GM23338 (cell line): Measurements from ENCODE around the gene RPL15.

Experiments used
- CREB1 ChIP-seq: fragments of 250-450 bp; sonication (Bioruptor Pico); IDR thresholded peaks from 2 replicates; pipeline ENCODE4 v1.5.0; 2020; ENCODE audit warnings: low read depth, mild to moderate bottlenecking, moderate library complexity
- EZH2 ChIP-seq: fragments of 200-600 bp; sonication (generic); IDR thresholded peaks from one replicate; pipeline ENCODE4 v1.8.0; 2017; ENCODE audit warnings: antibody characterized with exemption, mild to moderate bottlenecking, low read depth; ENCODE audit not compliant: unreplicated experiment
- EZH2phosphoT487 ChIP-seq: fragments of 200-600 bp; sonication (generic); IDR thresholded peaks from one replicate; pipeline ENCODE4 v1.8.1; 2018; ENCODE audit warnings: antibody characterized with exemption; ENCODE audit not compliant: unreplicated experiment
- JUNB ChIP-seq: IDR thresholded peaks from one replicate; pipeline ENCODE4 v1.6.1; 2016; ENCODE audit warnings: antibody characterized with exemption; ENCODE audit not compliant: unreplicated experiment
- NANOG ChIP-seq: IDR thresholded peaks from 2 replicates; pipeline ENCODE4 v1.6.1; 2016; ENCODE audit warnings: antibody characterized with exemption, borderline replicate concordance
- POLR2AphosphoS5 ChIP-seq: IDR thresholded peaks from 2 replicates; pipeline ENCODE4 v1.6.1; 2016; ENCODE audit warnings: antibody characterized with exemption, low read depth
- REST ChIP-seq: IDR thresholded peaks from one replicate; pipeline ENCODE4 v1.6.1; 2018; ENCODE audit warnings: antibody characterized with exemption; ENCODE audit not compliant: unreplicated experiment
- STAT1 ChIP-seq: IDR thresholded peaks from one replicate; pipeline ENCODE4 v1.6.1; 2016; ENCODE audit warnings: antibody characterized with exemption; ENCODE audit not compliant: unreplicated experiment
- ZNF114 ChIP-seq: fragments of 250-450 bp; sonication (Bioruptor Pico); IDR thresholded peaks from 2 replicates; pipeline ENCODE4 v1.5.0; 2020; ENCODE audit warnings: mild to moderate bottlenecking, moderate library complexity
- ZNF331 ChIP-seq: fragments of 250-450 bp; sonication (Bioruptor Pico); IDR thresholded peaks from 2 replicates; pipeline ENCODE4 v1.5.0; 2020; ENCODE audit warnings: low read depth, mild to moderate bottlenecking, moderate library complexity
- TF ChIP-seq, protein P1 (sequence below), 2 experiments: fragments of 200-600 bp in 1 of 2; sonication (generic) in 1 of 2; conservative IDR thresholded peaks; 2 replicates each; pipeline versions ENCODE4 v1.5.1 to v1.6.1; 2016 to 2017; ENCODE audit warnings: antibody characterized with exemption in 2 of 2, low read depth in 2 of 2, mild to moderate bottlenecking in 2 of 2, moderate library complexity in 1 of 2
- TF ChIP-seq, protein P2 (sequence below): IDR thresholded peaks from 2 replicates; pipeline ENCODE4 v1.6.1; 2016; ENCODE audit warnings: antibody characterized with exemption
- TF ChIP-seq, protein P3 (sequence below): fragments of 250-450 bp; sonication (Bioruptor Pico); IDR thresholded peaks from 2 replicates; pipeline ENCODE4 v1.5.0; 2020; ENCODE audit warnings: mild to moderate bottlenecking, moderate library complexity

GRCh38 chr3:23873941-23874340 lies 43.0 kb upstream of the RPL15 start:
- TF ChIP-seq POLR2AphosphoS5, result no peak
- TF ChIP-seq, protein P1, sequence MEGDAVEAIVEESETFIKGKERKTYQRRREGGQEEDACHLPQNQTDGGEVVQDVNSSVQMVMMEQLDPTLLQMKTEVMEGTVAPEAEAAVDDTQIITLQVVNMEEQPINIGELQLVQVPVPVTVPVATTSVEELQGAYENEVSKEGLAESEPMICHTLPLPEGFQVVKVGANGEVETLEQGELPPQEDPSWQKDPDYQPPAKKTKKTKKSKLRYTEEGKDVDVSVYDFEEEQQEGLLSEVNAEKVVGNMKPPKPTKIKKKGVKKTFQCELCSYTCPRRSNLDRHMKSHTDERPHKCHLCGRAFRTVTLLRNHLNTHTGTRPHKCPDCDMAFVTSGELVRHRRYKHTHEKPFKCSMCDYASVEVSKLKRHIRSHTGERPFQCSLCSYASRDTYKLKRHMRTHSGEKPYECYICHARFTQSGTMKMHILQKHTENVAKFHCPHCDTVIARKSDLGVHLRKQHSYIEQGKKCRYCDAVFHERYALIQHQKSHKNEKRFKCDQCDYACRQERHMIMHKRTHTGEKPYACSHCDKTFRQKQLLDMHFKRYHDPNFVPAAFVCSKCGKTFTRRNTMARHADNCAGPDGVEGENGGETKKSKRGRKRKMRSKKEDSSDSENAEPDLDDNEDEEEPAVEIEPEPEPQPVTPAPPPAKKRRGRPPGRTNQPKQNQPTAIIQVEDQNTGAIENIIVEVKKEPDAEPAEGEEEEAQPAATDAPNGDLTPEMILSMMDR (conservative IDR thresholded peaks at IDR 0.05; ENCODE audit: low read depth in 2 of 2), result no peak
- TF ChIP-seq EZH2, result no peak
- no peak for TF ChIP-seq REST
- TF ChIP-seq EZH2phosphoT487, result no peak
- TF ChIP-seq JUNB, result no peak
- TF ChIP-seq STAT1, result no peak
- no peak for TF ChIP-seq CREB1
- TF ChIP-seq ZNF331 (CRISPR knock-in tag), result no peak
- TF ChIP-seq, protein P2, sequence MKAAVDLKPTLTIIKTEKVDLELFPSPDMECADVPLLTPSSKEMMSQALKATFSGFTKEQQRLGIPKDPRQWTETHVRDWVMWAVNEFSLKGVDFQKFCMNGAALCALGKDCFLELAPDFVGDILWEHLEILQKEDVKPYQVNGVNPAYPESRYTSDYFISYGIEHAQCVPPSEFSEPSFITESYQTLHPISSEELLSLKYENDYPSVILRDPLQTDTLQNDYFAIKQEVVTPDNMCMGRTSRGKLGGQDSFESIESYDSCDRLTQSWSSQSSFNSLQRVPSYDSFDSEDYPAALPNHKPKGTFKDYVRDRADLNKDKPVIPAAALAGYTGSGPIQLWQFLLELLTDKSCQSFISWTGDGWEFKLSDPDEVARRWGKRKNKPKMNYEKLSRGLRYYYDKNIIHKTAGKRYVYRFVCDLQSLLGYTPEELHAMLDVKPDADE, result no peak
- no peak for TF ChIP-seq ZNF114
- TF ChIP-seq, protein P3, sequence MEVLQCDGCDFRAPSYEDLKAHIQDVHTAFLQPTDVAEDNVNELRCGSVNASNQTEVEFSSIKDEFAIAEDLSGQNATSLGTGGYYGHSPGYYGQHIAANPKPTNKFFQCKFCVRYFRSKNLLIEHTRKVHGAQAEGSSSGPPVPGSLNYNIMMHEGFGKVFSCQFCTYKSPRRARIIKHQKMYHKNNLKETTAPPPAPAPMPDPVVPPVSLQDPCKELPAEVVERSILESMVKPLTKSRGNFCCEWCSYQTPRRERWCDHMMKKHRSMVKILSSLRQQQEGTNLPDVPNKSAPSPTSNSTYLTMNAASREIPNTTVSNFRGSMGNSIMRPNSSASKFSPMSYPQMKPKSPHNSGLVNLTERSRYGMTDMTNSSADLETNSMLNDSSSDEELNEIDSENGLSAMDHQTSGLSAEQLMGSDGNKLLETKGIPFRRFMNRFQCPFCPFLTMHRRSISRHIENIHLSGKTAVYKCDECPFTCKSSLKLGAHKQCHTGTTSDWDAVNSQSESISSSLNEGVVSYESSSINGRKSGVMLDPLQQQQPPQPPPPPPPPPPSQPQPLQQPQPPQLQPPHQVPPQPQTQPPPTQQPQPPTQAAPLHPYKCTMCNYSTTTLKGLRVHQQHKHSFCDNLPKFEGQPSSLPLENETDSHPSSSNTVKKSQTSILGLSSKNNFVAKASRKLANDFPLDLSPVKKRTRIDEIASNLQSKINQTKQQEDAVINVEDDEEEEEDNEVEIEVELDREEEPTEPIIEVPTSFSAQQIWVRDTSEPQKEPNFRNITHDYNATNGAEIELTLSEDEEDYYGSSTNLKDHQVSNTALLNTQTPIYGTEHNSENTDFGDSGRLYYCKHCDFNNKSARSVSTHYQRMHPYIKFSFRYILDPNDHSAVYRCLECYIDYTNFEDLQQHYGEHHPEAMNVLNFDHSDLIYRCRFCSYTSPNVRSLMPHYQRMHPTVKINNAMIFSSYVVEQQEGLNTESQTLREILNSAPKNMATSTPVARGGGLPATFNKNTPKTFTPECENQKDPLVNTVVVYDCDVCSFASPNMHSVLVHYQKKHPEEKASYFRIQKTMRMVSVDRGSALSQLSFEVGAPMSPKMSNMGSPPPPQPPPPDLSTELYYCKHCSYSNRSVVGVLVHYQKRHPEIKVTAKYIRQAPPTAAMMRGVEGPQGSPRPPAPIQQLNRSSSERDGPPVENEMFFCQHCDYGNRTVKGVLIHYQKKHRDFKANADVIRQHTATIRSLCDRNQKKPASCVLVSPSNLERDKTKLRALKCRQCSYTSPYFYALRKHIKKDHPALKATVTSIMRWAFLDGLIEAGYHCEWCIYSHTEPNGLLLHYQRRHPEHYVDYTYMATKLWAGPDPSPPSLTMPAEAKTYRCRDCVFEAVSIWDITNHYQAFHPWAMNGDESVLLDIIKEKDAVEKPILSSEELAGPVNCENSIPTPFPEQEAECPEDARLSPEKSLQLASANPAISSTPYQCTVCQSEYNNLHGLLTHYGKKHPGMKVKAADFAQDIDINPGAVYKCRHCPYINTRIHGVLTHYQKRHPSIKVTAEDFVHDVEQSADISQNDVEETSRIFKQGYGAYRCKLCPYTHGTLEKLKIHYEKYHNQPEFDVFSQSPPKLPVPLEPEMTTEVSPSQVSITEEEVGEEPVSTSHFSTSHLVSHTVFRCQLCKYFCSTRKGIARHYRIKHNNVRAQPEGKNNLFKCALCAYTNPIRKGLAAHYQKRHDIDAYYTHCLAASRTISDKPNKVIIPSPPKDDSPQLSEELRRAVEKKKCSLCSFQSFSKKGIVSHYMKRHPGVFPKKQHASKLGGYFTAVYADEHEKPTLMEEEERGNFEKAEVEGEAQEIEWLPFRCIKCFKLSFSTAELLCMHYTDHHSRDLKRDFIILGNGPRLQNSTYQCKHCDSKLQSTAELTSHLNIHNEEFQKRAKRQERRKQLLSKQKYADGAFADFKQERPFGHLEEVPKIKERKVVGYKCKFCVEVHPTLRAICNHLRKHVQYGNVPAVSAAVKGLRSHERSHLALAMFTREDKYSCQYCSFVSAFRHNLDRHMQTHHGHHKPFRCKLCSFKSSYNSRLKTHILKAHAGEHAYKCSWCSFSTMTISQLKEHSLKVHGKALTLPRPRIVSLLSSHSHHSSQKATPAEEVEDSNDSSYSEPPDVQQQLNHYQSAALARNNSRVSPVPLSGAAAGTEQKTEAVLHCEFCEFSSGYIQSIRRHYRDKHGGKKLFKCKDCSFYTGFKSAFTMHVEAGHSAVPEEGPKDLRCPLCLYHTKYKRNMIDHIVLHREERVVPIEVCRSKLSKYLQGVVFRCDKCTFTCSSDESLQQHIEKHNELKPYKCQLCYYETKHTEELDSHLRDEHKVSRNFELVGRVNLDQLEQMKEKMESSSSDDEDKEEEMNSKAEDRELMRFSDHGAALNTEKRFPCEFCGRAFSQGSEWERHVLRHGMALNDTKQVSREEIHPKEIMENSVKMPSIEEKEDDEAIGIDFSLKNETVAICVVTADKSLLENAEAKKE, result no peak
- TF ChIP-seq NANOG, result no peak
